ENCODE data around the gene NUP58.

- TF ChIP-seq CTCF (conservative IDR thresholded peaks at IDR 0.05; ENCODE audit: low read depth in 2 of 2) (no peak), STAT1 (IDR thresholded peaks at IDR 0.05; ENCODE audit: unreplicated experiment) (no peak), POLR2AphosphoS5 (IDR thresholded peaks at IDR 0.05; ENCODE audit: low read depth) (no peak), EZH2 (IDR thresholded peaks at IDR 0.05; ENCODE audit: low read depth, unreplicated experiment) (no peak)
These were observed 44.2 kb downstream of the NUP58 start for GRCh38 chr13:25345576-25345975.

All from GM23338 (cell line).